Tibial nerve (tissue), 3 donors: ENCODE results near the gene GMPR2.

ENCODE experiments used
- CTCF ChIP-seq, 5 experiments: fragments of 200-600 bp in 3 of 5; fragments of 450-650 bp in 2 of 5; sonication (generic) in 3 of 5; IDR thresholded peaks; one replicate each; pipeline ENCODE4 v1.5.1; 2016 to 2019; ENCODE audit warnings: antibody characterized with exemption in 5 of 5, mild to moderate bottlenecking in 3 of 5, moderate library complexity in 2 of 5
- POLR2A ChIP-seq, 2 donors: fragments of 450-650 bp; IDR thresholded peaks; one replicate each; pipeline ENCODE4 v1.6.1; 2017; ENCODE audit warnings: antibody characterized with exemption in 2 of 2, mild to moderate bottlenecking in 2 of 2, moderate library complexity in 2 of 2

DNA sequence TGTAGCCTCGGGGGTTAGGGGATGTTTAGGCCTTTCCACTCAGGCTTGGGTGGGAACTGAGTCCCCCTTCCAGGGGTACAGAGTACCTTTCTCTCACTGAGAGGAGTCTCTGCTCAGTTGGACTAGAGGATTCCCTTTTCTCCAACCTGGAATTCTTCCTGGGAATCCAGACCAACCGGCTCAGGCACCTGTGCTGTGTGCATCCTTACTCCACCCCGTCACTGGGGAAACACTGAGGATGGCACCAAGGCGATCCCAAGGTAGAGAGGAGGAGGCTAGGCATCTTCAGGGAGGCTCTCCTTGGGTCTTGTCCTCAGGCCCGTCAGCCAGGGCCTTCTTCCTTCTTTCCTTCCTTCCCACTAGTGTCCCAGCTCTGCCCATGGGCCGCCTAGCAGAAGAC is 31.1 kb downstream of the GMPR2 start:
- TF ChIP-seq CTCF (IDR thresholded peaks at IDR 0.05) (no peak), POLR2A (IDR thresholded peaks at IDR 0.05) (no peak)
